Measurements from ENCODE around the gene DESI1.
"Not testable (repeated sequence)": the region's sequence is repeated elsewhere in the genome, so short reads cannot be mapped to it uniquely, and the experiment has no call there.

Gene DESI1

GRCh38 chr22:41642331-41643110 is 21.7 kb upstream of the DESI1 start:
- intact Hi-C loops (cut with DNase I; ENCODE audit: low total_unique reads), result no loop called here
- no peaks in the 10 kb centered on the region for H3K27me3 ChIP-seq

GRCh38 chr22:41641854-41642253 is 21.0 kb upstream of the DESI1 start:
- H3K9me3 ChIP-seq, result no peaks in the 10 kb centered on the region
- no peaks in the 10 kb centered on the region for H3K27me3 ChIP-seq
- TF ChIP-seq CTCF (IDR thresholded peaks at IDR 0.05), result no peak
- H3K4me1 ChIP-seq, result no peaks in the 10 kb centered on the region
- H3K36me3 ChIP-seq, result peaks cover 57 to 95% (median 69%) of the 10 kb centered on the region in 3 donors
- DNase-seq, result peak in 1 of 2 donors; percentile 28
- H3K27ac ChIP-seq, result no peak overlapping the region
- intact Hi-C loops (cut with DNase I; ENCODE audit: low total_unique reads), result no loop called here
- H3K4me3 ChIP-seq, result no peak overlapping the region

More at GRCh38 chr22:41642331-41643110, 21.7 kb upstream of the DESI1 start:
- Histone ChIP-seq H3K36me3 (peaks cover 57 to 95% (median 69%) of the 10 kb centered on the region in 3 donors), H3K9me3 (no peaks in the 10 kb centered on the region), H3K27ac (no peak overlapping the region), H3K4me1 (no peaks in the 10 kb centered on the region), H3K4me3 (no peak overlapping the region)
- no peak for DNase-seq
- no peak for TF ChIP-seq CTCF (IDR thresholded peaks at IDR 0.05)

- Histone ChIP-seq H3K9me3 (no peaks in the 10 kb centered on the region), H3K36me3 (peaks cover 76 to 100% (median 84%) of the 10 kb centered on the region in 3 donors), H3K4me3 (no peak overlapping the region), H3K27me3 (no peaks in the 10 kb centered on the region), H3K4me1 (no peaks in the 10 kb centered on the region), H3K27ac (no peak overlapping the region)
- TF ChIP-seq CTCF (IDR thresholded peaks at IDR 0.05), result no peak
- no peak for DNase-seq
- intact Hi-C loops (cut with DNase I; ENCODE audit: low total_unique reads), result no loop called here
These were observed 17.9 kb upstream of the DESI1 start for GRCh38 chr22:41638748-41639147.

DNA sequence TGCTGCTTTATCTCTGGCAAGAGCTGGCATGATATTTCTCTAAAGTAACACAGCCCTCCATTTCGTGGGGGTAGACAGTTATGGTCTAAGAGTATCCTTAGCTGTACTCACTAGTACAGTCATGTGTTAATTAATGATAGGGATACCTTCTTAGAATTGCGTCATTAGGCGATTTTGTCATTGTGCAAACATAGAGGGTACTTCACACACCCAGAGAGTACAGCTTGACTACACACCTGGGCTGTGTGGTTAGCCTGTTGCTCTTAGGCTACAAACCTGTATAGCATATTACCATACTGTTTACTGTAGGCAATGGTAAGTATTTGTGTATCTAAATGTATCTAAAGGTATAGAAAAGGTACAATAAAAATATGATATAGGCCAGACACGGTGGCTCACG is 17.3 kb upstream of the DESI1 start:
- Histone ChIP-seq H3K27me3 (no peaks in the 10 kb centered on the region), H3K9me3 (no peaks in the 10 kb centered on the region), H3K27ac (no peak overlapping the region), H3K36me3 (peaks cover 76 to 100% (median 84%) of the 10 kb centered on the region in 3 donors), H3K4me1 (no peaks in the 10 kb centered on the region), H3K4me3 (no peak overlapping the region)
- intact Hi-C loops (cut with DNase I; ENCODE audit: low total_unique reads), result no loop called here
- no peak for DNase-seq
- TF ChIP-seq CTCF (IDR thresholded peaks at IDR 0.05), result no peak

- H3K4me1 ChIP-seq; H3K9me3 ChIP-seq; H3K27ac ChIP-seq; H3K4me3 ChIP-seq; DNase-seq; intact Hi-C loops (cut with DNase I; ENCODE audit: low total_unique reads); H3K27me3 ChIP-seq: not testable (repeated sequence)
- peaks cover 71 to 100% (median 81%) of the 10 kb centered on the region in 3 donors for H3K36me3 ChIP-seq
These were observed 16.8 kb upstream of the DESI1 start for GRCh38 chr22:41637623-41638022.

DNA sequence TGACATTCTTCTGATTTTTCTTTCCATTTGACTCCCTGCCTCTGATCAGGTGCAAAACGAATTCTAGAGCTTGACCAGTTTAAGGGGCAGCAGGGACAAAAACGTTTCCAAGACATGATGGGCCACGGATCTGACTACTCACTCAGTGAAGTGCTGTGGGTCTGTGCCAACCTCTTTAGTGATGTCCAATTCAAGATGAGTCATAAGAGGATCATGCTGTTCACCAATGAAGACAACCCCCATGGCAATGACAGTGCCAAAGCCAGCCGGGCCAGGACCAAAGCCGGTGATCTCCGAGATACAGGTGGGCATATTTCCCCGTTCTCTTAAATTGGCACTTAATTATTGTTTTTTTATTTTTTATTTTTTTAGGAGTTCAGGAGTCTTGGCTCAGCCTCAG is 15.6 kb upstream of the DESI1 start:
- Histone ChIP-seq H3K9me3 (no peaks in the 10 kb centered on the region), H3K27me3 (no peaks in the 10 kb centered on the region), H3K27ac (no peak overlapping the region), H3K4me1 (no peaks in the 10 kb centered on the region), H3K36me3 (peaks cover 64 to 99% (median 79%) of the 10 kb centered on the region in 3 donors), H3K4me3 (no peak overlapping the region)
- TF ChIP-seq CTCF (IDR thresholded peaks at IDR 0.05), result no peak
- intact Hi-C loops (cut with DNase I; ENCODE audit: low total_unique reads), result no loop called here
- DNase-seq, result peak in 1 of 2 donors; percentile 54

DNA sequence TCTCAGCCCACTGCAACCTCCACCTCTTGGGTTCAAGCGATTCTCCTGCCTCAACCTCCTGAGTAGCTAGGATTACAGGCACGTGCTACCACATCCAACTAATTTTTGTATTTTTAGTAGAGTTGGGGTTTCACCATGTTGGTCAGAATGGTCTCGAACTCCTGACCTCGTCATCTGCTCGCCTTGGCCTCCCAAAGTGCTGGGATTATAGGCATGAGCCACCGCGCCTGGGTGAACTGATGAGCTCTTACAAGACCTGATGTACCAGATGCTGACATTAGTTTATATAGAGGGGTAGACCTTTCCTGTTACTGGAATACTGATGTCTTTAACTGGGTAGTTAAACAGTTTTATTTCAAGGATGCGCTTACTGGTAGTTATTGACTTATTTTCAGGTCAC is 13.8 kb upstream of the DESI1 start:
- H3K4me1 ChIP-seq; H3K27ac ChIP-seq; H3K27me3 ChIP-seq; DNase-seq; intact Hi-C loops (cut with DNase I; ENCODE audit: low total_unique reads); H3K9me3 ChIP-seq; H3K4me3 ChIP-seq: not testable (repeated sequence)
- peaks cover 67 to 98% (median 81%) of the 10 kb centered on the region in 3 donors for H3K36me3 ChIP-seq

- H3K27me3 ChIP-seq; DNase-seq; H3K27ac ChIP-seq; H3K4me1 ChIP-seq; intact Hi-C loops (cut with DNase I; ENCODE audit: low total_unique reads); H3K4me3 ChIP-seq; H3K9me3 ChIP-seq: not testable (repeated sequence)
- peaks cover 64 to 98% (median 83%) of the 10 kb centered on the region in 3 donors for H3K36me3 ChIP-seq
These were observed 10.8 kb upstream of the DESI1 start for GRCh38 chr22:41631615-41632014.

DNA sequence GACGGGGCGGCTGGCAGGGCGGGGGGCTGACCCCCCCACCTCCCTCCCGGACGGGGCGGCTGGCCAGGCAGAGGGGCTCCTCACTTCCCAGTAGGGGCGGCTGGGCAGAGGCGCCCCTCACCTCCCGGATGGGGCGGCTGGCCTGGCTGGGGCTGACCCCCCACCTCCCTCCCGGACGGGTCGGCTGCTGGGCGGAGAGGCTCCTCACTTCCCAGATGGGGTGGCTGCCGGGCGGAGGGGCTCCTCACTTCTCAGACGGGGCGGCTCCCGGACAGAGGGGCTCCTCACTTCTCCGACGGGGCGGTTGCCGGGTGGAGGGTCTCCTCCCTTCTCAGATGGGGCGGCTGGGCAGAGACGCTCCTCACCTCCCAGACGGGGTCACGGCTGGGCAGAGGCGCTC is 10.3 kb upstream of the DESI1 start:
- H3K27me3 ChIP-seq; H3K4me1 ChIP-seq; intact Hi-C loops (cut with DNase I; ENCODE audit: low total_unique reads); DNase-seq; H3K9me3 ChIP-seq; H3K27ac ChIP-seq; H3K4me3 ChIP-seq: not testable (repeated sequence)
- H3K36me3 ChIP-seq, result peaks cover 64 to 98% (median 83%) of the 10 kb centered on the region in 3 donors
